Neural cell (in vitro differentiated cells): ENCODE data around the gene ADGRB3.

ENCODE experiments used
- EP300 ChIP-seq: fragments of 450-650 bp; conservative IDR thresholded peaks from 2 replicates; pipeline ENCODE4 v1.6.1; 2014; ENCODE audit warnings: antibody characterized with exemption, mild to moderate bottlenecking, moderate library complexity; ENCODE audit not compliant: poor library complexity, severe bottlenecking
- EZH2 ChIP-seq: fragments of 200-600, 300-800 bp; shearing (Covaris generic), sonication (generic); IDR thresholded peaks from 2 replicates; pipeline ENCODE4 v1.6.1; 2014; ENCODE audit warnings: antibody characterized with exemption, low read length, borderline replicate concordance, mild to moderate bottlenecking; ENCODE audit not compliant: insufficient read depth, poor library complexity, severe bottlenecking
- MXI1 ChIP-seq: fragments of 450-650 bp; conservative IDR thresholded peaks from 2 replicates; pipeline ENCODE4 v1.6.1; 2014; ENCODE audit warnings: antibody characterized with exemption, mild to moderate bottlenecking; ENCODE audit not compliant: poor library complexity, severe bottlenecking
- POLR2AphosphoS5 ChIP-seq: IDR thresholded peaks from 2 replicates; pipeline ENCODE4 v1.6.1; 2012
- RAD21 ChIP-seq: fragments of 450-650 bp; conservative IDR thresholded peaks from 2 replicates; pipeline ENCODE4 v1.6.1; 2014; ENCODE audit warnings: antibody characterized with exemption, mild to moderate bottlenecking, moderate library complexity
- REST ChIP-seq: IDR thresholded peaks from 2 replicates; pipeline ENCODE4 v1.6.1; 2012; ENCODE audit warnings: borderline replicate concordance
- SMC3 ChIP-seq: fragments of 450-650 bp; conservative IDR thresholded peaks from 2 replicates; pipeline ENCODE4 v1.6.1; 2014; ENCODE audit warnings: antibody characterized with exemption, mild to moderate bottlenecking, moderate library complexity; ENCODE audit not compliant: poor library complexity
- TAF1 ChIP-seq: IDR thresholded peaks from 2 replicates; pipeline ENCODE4 v1.6.1; 2012; ENCODE audit warnings: low read depth
- TF ChIP-seq, protein P1 (sequence below): fragments of 450-650 bp; IDR thresholded peaks from 2 replicates; pipeline ENCODE4 v1.5.1; 2014; ENCODE audit warnings: antibody characterized with exemption, mild to moderate bottlenecking, moderate library complexity; ENCODE audit not compliant: poor library complexity, severe bottlenecking

DNA sequence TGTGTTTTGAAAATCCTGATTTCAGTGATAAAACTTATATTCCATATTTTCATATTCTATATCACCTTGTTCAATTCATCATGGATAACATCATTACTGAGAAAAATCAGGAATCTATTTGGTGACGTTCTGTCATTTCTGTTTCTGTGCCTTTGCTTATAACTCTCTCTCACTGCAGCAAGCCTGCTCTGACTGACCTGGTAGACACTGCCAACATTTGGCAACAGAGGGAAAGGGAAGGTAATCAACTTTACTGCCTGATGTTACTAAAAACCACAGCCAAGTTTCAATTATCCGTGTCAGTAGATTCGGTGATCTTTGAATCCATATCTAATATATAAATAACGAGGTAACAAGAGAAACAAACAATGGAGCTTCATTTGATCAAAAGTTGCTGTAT lies 659.8 kb downstream of the ADGRB3 start:
- TF ChIP-seq EZH2 = no peak
- TF ChIP-seq, protein P1, sequence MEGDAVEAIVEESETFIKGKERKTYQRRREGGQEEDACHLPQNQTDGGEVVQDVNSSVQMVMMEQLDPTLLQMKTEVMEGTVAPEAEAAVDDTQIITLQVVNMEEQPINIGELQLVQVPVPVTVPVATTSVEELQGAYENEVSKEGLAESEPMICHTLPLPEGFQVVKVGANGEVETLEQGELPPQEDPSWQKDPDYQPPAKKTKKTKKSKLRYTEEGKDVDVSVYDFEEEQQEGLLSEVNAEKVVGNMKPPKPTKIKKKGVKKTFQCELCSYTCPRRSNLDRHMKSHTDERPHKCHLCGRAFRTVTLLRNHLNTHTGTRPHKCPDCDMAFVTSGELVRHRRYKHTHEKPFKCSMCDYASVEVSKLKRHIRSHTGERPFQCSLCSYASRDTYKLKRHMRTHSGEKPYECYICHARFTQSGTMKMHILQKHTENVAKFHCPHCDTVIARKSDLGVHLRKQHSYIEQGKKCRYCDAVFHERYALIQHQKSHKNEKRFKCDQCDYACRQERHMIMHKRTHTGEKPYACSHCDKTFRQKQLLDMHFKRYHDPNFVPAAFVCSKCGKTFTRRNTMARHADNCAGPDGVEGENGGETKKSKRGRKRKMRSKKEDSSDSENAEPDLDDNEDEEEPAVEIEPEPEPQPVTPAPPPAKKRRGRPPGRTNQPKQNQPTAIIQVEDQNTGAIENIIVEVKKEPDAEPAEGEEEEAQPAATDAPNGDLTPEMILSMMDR = no peak
- no peak for TF ChIP-seq REST
- no peak for TF ChIP-seq MXI1
- TF ChIP-seq RAD21 = no peak
- TF ChIP-seq TAF1 = no peak
- TF ChIP-seq EP300 = no peak
- TF ChIP-seq POLR2AphosphoS5 = no peak
- TF ChIP-seq SMC3 = no peak
